Stimulated activated CD4-positive, alpha-beta T cell treated with anti-CD3 and anti-CD28 coated beads, Interleukin-4, amount 100 ng/mL, for 24 hours (primary cell): ENCODE results near the gene ANO9.
A peak's percentile ranks its signal among the peaks of the same experiment; 100 is the strongest.
"Not testable (repeated sequence)": the region's sequence is repeated elsewhere in the genome, so short reads cannot be mapped to it uniquely, and the experiment has no call there.

Experiments used
- DNase-seq: peaks from one replicate; pipeline ENCODE4 v3.0.0-alpha.2; 2020

The ANO9 gene

DNA sequence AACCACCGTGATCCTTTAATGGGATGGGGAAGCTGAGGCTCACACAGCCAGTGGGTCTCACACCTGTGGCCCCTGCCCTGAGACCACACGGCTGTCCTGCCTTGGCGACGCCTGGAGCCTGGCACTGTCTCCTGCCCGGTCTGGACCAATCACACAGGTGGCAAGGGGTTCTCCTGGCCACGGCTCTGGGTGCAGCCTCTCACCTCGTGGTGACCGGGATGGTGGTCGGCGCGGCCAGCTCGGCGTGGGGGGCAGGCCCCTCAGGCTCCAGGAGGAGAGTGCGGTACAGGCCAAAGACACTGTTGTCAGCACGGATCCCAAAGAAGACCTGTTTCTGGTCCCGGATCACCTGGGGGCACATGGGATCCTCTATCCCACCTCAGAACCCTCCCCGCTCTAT is 8.7 kb downstream of the ANO9 start:
- DNase-seq: no peak

DNA sequence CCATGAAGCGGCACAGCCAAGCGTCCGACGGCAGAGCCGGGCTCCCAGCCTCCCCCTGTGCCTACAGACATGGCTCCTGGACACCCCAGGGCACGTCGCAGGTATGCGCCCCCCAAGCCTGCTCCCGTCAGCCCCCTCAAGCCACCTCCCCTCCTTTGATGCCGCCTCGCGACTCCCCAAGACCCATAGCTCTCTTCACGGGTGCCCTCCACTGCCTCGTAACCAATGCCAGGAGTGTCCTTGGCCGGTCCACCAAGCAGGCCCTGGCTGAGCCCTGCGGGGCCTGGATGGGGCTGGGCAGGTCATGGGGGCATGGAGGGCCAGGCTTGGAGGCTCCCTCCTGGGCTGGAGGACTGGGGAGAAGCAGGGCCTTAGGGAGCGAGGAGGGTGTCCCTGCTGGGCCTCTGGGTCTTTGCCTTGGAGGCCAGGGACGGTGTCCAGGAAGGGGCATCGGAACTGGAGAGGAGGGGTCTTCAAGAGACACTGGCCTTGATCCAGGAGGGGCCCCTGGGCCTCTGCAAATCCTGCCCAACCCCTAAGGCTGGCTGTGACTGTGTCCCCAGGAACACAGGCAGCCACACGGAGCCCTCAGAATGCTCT is 9.2 kb downstream of the ANO9 start:
- no peak for DNase-seq

DNA sequence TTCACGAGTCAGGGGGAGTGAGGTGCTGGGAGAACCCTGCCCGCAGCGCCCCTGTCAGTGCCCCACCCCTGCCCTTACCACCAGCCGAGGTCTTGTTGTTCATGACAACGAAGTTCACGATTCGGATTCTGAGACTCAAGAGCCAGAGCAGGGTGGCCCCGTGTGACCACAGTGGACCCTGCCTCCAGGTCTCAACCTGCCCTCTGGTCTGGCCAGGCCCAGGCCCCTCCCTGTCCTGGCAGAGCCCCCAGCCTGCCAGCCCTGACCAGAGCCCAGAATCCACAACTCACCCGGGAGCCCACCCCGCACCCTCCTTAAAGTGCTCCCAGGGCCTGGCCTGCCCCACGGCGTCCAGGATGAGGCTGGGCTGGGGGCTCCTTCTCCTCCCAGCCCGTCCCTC is 9.9 kb downstream of the ANO9 start:
- DNase-seq: no peak

DNA sequence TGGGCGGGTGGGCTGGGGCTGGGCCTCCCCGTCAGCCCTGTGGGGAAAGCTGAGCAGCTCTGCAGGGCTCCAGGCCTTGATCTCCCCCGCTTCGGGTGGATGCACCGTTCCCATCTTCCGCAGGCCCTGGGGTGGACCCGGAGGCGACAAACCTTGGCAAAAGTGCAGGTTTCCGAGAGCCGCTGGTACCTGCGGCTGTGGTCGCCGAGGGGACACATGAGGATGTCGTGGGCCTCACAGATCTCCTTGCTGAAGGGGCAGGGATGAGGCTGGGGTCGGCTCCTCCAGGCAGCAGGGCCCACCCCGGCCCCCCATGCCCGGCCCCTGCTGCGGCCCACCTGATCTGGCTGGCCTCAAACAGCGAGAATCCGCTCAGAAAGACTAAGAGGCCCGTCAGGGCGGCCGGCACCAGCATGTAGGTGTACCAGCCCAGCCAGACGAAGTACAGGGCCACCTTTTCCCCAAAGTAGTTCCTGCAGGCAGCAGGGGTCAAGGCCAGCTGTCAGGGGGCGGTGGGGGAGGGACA is 11.8 kb downstream of the ANO9 start:
- DNase-seq: no peak

DNA sequence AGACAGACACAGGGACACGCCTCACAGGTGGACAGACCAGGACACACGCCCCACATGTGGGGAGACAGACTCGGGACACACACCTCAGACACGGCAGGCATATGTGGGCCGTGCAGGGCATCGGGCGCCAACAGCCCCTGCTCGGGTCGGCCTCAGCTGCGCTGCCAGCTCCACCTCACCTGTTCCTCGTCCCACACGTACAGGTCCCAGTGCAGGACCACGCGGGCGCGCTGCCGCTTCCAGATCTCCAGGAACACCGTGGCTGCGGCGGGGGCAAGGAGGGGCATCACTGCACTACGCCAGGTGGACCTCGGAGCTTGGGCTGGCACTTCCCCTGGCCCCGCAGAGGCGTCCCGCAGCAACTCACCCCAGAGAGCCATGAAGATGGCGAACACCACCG is 12.4 kb downstream of the ANO9 start:
- no peak for DNase-seq

DNA sequence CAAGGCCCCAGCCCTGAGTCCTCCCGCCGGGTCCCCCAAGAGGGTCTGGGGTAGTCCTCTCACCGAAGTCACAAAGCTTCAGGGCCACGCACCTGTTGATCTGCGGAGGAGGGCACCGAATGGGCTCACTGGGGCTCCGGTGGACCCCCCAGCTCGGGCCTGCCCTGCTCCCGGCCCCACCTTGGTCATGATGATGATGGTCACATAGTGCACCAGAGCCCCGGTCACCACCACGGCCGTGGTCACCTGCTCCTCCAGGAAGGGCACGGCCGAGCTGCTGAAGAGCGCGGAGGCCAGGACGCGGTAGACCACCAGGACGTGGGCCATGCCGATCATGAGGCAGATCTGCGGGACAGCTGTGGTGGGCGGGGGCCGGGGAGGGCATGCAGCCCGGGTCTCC is 13.5 kb downstream of the ANO9 start:
- no peak for DNase-seq

DNA sequence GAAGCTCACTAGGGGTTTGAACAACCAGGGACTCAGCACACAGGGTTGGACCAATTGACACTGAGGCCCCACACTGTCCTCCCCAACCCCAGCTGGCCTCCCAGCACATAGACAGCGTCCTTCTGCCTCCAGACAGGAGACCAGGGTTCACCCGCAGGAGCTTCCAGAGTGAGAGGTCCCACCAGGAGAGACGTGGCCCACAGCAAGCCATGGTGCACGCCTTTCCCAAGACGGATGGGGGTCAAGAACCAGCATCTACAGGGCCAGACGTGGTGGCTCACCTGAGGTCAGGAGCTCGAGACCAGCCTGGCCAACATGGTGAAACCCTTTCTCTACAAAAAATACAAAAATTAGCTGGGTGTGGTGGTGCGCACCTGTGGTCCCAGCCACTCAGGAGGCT is 15.0 kb downstream of the ANO9 start:
- DNase-seq: no peak

DNA sequence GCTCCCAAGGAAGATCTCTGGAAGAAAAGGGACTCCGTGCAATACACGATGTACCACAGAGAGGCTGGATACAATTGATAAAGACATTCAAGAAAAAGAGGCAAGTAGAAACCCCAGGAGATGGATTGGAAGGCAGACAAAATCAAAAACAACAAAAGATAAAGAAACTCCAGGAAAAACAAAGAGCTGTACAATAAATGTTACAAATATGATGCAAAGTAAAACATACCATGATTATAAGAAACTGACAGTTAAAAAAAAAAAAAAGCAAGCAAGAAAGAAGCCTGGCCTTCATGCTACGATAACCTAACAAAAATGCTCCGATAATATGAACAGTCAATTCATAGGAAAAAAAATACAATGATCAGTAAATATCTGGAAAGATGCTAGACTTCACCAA is 16.5 kb downstream of the ANO9 start:
- no peak for DNase-seq

DNA sequence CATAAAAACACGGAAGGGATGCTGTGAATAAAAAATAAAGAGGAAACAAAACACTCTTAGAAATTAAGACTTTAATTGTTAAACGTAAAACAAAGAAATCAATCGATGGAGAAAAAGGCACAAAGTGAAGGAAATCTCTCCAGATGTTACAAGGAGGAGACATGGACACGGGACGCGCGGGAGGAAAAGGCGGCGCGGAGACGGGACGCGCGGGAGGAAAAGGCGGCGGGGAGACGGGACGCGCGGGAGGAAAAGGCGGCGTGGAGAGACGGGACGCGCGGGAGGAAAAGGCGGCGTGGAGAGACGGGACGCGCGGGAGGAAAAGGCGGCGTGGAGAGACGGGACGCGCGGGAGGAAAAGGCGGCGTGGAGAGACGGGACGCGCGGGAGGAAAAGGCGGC is 17.0 kb downstream of the ANO9 start:
- not testable (repeated sequence) for DNase-seq

DNA sequence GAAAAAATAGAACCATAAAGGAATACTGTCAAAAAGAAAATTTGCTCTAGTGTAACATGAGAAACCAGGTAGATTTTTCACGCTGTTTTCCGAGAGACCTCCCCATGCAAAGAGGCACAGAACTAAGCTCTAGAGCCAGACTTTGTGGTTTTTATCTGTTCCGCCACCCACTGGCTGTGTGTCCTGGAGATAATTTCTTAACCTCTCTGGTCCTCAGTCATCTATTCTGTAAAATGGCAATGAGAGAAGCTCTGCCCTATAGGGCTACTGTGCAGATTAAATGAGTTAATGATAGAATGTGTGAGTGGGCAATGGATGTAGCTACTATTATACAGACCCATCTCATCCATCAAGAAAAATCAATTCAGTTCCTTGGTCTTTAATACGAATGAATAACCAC is 17.6 kb downstream of the ANO9 start:
- no peak for DNase-seq

DNA sequence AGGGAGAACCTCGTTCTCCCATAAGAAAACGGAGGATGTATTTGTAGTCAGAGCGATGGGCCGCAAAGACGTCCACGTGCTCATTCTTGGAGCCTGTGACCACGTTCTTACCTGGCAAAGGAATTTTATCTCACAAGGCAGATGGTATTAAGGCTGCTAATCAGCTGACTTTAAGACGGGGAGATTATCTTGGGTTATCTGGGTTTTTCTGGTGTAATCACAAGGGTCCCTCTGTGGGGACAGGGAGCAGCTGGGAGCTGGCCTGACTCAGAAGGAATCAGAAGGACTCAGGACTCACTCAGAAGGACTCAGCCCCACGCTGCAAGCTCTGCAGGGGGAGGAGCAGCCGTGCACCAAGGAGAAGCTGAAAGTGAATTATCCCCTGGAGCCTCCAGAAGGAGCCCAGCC is 19.6 kb downstream of the ANO9 start:
- peak; percentile 1 for DNase-seq

DNA sequence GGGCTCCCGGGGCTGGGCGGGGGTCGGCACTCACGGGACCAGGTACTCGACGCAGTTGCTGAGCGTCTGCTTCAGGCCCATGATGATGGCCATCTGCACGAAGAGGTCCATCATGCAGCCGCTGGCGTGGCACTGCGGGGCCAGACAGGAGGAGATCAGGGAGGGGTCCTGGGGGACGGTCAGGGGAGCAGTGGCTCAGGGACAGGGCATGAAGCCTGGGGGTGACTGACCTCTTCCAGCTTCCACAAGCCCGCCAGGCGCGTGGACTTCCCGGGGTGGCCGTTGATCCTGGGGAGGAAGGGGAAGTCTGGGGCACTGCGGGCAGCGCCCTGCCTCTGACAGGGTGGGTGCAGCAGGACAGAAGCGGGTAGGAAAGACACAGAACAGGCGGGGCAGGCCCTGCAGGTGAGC is 20.9 kb downstream of the ANO9 start:
- peak; percentile 2 for DNase-seq

DNA sequence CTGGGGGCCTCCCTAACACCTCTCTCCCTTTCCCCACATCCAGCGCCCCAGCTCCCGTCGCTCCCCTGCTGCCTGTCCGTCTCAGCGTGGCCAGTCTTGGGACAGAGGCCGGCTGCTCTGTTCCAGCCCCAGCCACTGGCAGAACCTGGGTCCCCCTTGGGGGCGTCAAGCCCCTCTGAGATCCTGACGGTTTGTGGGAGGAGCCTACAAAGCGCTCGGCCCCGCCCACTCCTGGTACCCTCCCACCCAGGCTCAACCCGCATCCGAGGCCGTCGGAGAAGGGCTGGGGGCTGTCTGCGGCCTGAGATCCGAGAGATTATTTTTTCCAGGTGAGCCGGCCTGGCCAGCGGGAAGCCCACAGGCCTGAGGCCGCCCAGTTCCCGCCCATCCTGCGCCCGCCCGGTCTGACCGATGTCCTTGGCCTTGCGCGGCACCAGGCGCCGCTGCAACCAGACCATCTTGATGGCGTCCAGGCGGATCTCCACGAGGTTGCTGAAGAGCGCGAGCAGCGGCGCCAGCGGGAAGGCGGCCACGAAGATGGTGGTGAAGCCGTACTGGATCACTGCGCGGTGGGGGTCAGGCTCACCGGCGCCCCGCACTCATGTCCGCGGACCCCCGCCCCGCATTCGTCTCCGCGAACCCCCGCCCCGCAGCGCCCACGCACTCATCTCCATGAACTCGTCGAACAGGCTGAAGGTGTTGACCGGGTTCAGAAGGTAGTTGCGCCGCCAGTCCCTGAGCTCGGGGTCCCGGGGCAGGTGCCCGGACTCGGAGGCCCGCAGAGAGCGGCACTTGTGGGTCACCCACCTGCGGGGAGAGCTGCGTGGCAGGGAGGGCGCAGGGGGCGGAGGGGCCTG is 21.5 kb downstream of the ANO9 start:
- peak; percentile 3 for DNase-seq

DNA sequence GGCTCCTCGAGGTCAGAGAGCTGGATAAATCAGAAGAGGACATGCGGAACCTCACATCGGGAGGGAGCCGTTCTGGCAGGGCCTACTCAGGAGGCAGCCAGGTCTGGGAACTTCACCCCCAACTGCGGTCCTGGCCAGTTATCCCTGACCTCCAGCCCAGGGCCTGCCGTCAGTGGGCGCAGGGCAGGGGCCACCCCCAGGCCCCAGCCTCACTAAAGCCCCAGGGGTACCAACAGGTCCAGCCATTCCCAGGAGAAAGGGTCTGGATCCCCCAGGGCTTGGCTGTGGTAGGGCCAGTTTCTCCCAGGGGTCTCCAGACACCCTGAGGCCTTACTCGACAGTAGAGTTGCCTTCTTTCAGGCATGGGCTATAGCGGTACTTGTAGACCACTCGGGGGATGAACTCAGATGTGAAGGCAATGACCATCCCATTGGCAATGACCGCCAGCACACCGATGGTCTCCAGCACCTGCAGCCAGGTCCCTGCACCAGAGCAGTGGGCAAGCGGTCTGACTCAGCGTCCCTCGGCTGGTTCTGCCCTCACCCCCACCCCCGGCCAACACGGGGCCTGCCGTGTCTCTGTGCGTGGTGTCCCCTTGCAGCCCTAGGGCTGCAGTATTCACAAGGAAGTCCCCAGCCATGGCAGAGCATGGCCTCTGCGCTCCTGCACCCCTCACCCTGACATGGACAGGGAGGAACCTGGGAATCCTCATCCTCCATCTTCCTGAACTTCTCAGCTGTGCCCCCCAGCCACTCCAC is 22.4 kb downstream of the ANO9 start:
- no peak for DNase-seq

DNA sequence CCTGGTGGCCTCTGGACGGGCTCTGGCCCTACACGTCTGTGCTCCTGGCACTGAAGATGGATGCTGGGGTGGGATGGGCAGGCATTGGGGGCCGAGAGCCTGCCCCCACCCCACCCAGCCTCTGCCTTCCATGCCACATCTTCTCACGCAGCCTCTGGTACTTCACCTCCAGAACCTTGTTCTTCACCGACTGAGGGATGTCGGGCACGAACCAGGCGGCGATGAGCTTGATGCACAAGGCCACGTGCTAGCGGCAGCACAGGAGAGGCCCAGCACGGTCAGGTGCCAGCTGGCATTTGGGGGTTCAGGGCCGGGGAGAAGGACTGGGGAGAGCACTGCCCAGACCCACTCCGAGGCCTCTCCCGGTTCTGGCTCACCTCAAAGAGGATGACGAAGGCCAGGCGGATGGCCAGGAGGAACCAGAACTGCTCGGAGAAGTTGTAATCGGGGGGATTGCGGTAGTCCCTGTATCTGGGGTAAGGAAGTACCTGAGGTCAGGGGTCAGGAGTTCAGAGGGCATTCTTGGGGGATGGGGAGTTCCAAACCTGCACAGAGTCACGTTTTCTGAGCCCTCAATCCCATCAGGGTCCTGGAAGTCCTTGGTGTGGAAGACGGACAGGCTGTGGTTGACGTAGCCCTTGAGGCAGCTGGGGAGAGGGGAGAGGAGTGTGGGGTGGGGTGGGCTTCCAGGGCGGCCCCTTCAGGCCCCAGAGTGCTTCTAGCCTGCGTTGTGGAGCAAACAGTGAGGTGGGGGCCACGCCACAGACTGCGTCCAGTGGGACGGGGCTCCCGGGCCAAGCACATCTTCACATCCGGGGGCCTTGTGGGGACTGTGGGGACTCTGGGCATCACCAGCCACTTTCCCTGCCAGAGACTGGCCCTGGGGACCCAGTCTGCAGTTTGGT is 23.2 kb downstream of the ANO9 start:
- DNase-seq: no peak

DNA sequence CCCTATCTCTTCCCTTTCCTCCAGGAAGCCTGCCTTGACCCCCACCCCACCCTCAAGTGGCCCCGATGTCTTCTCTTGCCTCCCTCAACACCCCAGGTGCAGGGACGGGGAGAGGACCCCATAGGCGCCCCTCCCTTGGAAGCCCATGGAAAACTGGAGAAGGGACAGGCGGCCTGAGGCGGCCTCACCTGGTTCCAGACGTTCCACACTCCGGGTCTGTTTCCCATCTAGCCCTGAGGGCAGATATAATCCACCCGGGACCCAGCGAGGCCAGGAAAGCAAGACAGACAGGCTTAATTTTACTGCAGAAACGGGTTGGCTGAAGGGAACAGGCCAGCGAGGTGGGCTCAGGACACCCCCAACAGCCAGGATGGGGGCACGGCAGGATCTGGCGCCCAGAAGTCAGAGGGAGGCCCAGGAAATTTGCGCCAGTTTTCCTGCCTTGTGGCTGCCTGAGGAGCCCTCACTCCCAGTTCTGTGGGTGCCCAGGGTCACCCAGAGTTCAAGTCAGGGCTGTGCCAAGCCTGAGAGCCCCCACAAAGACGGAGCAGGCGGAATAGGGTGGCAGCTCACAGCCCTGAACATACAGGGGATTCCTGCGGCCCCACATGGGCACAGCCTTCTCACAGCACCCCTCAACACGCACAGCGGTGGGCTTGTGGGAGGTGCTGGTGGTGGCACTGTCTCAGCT is 24.0 kb downstream of the ANO9 start:
- no peak for DNase-seq

DNA sequence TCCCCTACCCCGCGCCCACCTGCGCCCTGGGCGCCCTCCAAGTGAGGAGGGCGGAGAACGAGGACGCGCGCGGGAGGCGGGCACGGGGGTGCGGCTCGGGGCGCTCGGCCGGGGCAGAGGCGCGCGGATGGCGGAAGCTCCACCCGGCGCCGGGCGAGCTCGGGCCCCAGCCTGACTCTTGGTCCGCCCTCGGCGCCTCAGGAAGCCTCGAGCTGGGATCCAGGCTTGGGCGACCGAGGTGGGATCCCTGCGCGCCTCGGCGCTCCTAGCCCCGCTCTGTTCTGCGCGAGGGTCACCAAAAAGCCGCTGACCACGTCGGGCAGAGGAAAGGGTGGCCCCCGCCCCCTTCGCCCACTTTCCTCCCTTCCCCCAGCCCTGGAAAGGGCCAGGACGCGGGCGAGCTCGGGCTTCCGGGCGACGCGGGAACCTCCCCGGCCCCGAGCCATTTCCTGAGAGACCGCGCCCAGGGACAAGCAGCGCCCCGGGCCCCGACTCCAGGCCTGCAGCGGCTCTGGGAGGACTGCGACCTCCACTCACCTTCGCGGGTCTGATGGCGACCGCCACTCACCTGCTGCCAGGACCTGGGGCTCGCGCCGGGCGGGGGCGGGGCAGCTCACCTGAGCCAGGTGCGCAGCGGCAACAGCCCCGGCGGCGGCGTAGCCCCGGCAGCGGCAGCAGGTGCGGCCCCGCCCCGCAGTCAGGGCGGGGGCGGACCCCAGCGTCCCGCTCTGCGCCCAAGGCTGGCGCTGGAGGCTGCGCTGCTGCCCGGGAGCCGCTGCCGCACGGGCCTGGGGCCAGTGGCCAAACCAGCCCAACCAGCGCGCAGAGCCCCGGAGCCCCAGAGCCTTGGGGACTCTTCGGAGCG is 24.8 kb downstream of the ANO9 start:
- DNase-seq: no peak

DNA sequence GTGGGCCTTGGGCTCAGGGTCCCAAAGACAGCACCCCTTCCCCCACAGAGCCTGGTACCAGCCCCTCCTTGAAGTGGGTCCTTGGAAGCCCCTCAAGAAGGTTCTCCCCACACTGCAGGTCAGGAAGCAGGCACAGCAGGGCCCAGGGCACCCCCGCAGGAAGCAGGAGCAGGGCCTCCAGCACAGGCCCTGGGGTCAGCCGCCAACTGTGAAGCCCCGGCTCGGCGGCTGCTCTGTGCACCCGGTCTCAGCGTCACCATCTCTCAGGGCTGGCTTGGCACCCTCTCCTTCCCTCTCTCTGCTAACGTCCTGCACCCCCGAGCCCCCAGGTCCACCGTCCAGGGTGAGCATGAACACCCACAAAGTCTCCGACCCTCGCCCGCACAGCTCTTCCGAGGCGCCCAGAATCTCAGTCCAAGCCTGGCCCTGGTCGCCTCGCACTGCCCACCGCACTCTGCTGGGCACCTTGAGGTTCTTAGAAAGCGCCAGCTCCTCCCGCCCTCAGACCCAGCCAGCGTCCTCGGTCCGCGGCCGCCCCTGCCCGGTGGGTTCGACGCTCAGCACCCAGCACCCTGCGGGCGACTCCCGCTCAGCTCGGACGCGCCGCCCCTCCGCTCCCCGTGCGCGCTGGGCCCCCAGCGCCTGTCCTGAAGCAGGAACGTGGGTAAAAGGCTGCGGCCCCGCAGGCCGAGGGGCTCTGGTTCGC is 25.6 kb downstream of the ANO9 start:
- no peak for DNase-seq

DNA sequence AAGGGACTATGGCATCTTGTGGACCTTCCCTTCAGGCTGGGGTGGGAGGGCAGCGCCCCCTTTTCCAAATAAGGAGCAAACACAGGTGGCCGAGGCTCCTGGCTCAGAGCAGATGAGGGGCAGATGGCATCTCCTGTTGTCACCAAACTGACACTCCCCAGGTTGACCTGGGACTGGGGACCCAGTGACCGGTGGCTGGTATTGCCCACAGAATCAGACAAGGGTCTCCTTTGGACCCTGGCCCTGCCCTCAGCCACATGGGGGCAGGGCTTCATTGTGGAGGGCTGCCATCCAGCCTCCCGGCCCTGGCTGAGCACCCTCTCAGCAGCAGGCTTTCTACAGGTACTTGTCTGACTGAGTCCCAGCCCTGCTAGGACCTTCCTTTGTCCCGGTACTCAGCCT is 26.2 kb downstream of the ANO9 start:
- no peak for DNase-seq

DNA sequence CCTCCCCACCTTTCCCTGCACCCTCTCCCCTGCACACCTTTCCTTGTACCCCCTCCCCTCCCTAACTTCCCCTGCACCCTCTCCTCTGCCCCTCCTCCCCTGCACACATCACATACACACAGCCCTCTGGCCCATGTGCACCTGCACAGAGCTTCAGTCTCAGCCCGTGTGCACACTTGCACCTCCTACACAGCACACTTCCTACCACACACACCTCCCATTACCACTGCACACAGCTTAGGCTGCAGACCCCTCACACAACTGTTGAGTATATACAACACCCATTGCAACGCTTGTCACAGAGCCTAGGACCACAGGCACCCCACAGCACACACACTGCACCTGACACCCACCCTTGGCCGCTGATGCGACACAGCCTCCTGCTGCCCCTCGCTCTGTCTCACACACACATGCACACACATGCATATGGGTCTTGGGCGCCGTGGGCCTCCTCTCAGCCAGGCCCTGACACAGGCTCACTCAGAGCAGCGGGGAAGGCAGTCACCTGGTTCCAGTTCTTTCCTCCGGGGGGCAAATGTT is 27.4 kb downstream of the ANO9 start:
- no peak for DNase-seq
